SK-N-SH (cell line): ENCODE results near the gene DNAH14. TPM values are rescaled to one million over a fixed set of nuclear protein-coding genes. Genes with fewer than 3 reads are reported as not detected.
A peak's percentile ranks its signal among the peaks of the same experiment; 100 is the strongest.
"Not testable (repeated sequence)": the region's sequence is repeated elsewhere in the genome, so short reads cannot be mapped to it uniquely, and the experiment has no call there.

Source experiments
- CTCF ChIA-PET: fragments of 300-600, 350-600 bp; formaldehyde crosslinking; extraction: SDS; loops from one replicate; lab custom pipeline; 2021; lab: Yijun Ruan, JAX
- POLR2A ChIA-PET: fragments of 350-600 bp; sonication (Branson Sonifier 250); formaldehyde crosslinking; extraction: SDS; loops from one replicate; lab custom pipeline; 2020; ENCODE audit warnings: antibody characterized with exemption, inconsistent platforms; lab: Yijun Ruan, JAX
- DNase-seq: peaks from one replicate; pipeline ENCODE4 v3.0.0; 2012
- H2AFZ ChIP-seq: fragments of 200-600 bp; sonication (generic); 2 replicates; pipeline ENCODE4 v1.8.1; 2016; ENCODE audit warnings: antibody characterized with exemption, mild to moderate bottlenecking, low read depth
- H3F3A ChIP-seq: fragments of 200-600 bp; sonication (generic); replicated peaks from 2 replicates; pipeline ENCODE3; 2016; ENCODE audit warnings: antibody characterized with exemption, mild to moderate bottlenecking; ENCODE audit not compliant: insufficient read depth
- H3K27ac ChIP-seq, 2 experiments: fragments of 200-500 bp in 1 of 2; fragments of 200-600 bp in 1 of 2; sonication (Bioruptor generic) in 1 of 2; sonication (generic), shearing (Covaris generic) in 1 of 2; 2 replicates each; pipeline versions ENCODE4 v1.5.1 to v1.6.1; 2014 to 2016; ENCODE audit warnings: low read depth in 2 of 2, inconsistent platforms in 1 of 2, low read length in 1 of 2, mild to moderate bottlenecking in 1 of 2, mixed read lengths in 1 of 2
- H3K27me3 ChIP-seq: fragments of 200-600 bp; sonication (generic), shearing (Covaris generic); 2 replicates; pipeline ENCODE4 v1.6.1; 2016; ENCODE audit warnings: mixed run types; ENCODE audit not compliant: insufficient read depth
- H3K36me3 ChIP-seq, 2 experiments: fragments of 200-500 bp in 1 of 2; fragments of 200-600 bp in 1 of 2; sonication (Bioruptor generic) in 1 of 2; sonication (generic) in 1 of 2; replicated peaks in 1 of 2; 2 replicates each; pipeline versions ENCODE3 to v1.5.1; 2014 to 2016; ENCODE audit warnings: low read length in 1 of 2, mild to moderate bottlenecking in 1 of 2; ENCODE audit not compliant: insufficient read depth in 2 of 2, control insufficient read depth in 1 of 2
- H3K4me1 ChIP-seq, 2 experiments: fragments of 200-500 bp in 1 of 2; fragments of 200-600 bp in 1 of 2; sonication (Bioruptor generic) in 1 of 2; sonication (generic), shearing (Covaris generic) in 1 of 2; 2 replicates each; pipeline versions ENCODE4 v1.5.1 to v1.6.1; 2014 to 2016; ENCODE audit warnings: low read depth in 1 of 2, low read length in 1 of 2, mixed run types in 1 of 2; ENCODE audit not compliant: insufficient read depth in 2 of 2, control insufficient read depth in 1 of 2
- H3K4me2 ChIP-seq: fragments of 200-600 bp; sonication (generic), shearing (Covaris generic); 2 replicates; pipeline ENCODE4 v1.6.1; 2017; ENCODE audit warnings: mixed run types
- H3K4me3 ChIP-seq, 2 experiments: fragments of 200-500 bp in 1 of 2; fragments of 200-600 bp in 1 of 2; sonication (Bioruptor generic) in 1 of 2; sonication (generic), shearing (Covaris generic) in 1 of 2; 2 replicates each; pipeline versions ENCODE4 v1.5.1 to v1.8.1; 2014 to 2016; ENCODE audit warnings: low read depth in 2 of 2, inconsistent platforms in 1 of 2, low read length in 1 of 2, mild to moderate bottlenecking in 1 of 2, mixed read lengths in 1 of 2, moderate library complexity in 1 of 2
- H3K79me2 ChIP-seq: fragments of 200-600 bp; sonication (generic); 2 replicates; pipeline ENCODE4 v1.8.1; 2017; ENCODE audit warnings: mild to moderate bottlenecking; ENCODE audit not compliant: insufficient read depth
- H3K9ac ChIP-seq: fragments of 200-600 bp; sonication (generic); 2 replicates; pipeline ENCODE4 v1.6.1; 2017; ENCODE audit warnings: mixed run types
- H3K9me2 ChIP-seq: fragments of 200-600 bp; sonication (generic); 2 replicates; pipeline ENCODE4 v1.6.1; 2017; ENCODE audit warnings: mixed run types
- H3K9me3 ChIP-seq: fragments of 200-600 bp; sonication (generic); 2 replicates; pipeline ENCODE4 v1.6.1; 2017; ENCODE audit warnings: mixed run types, mild to moderate bottlenecking, moderate library complexity
- H4K20me1 ChIP-seq: fragments of 200-600 bp; sonication (generic); 2 replicates; pipeline ENCODE4 v1.6.1; 2017; ENCODE audit warnings: mild to moderate bottlenecking, mixed run types; ENCODE audit not compliant: insufficient read depth
- CTCF ChIP-seq: fragments of 200-600 bp; sonication (generic); IDR thresholded peaks from 2 replicates; pipeline ENCODE4 v1.6.1; 2017; ENCODE audit warnings: antibody characterized with exemption, mild to moderate bottlenecking, moderate library complexity
- GABPA ChIP-seq: IDR thresholded peaks from 2 replicates; pipeline ENCODE4 v1.4.0; 2012; ENCODE audit warnings: low read depth, mild to moderate bottlenecking
- IRF3 ChIP-seq: fragments of 150-350 bp; IDR thresholded peaks from 2 replicates; pipeline ENCODE4 v1.6.1; 2016; ENCODE audit warnings: mild to moderate bottlenecking, low read depth, low read length
- MEF2A ChIP-seq: IDR thresholded peaks from 2 replicates; pipeline ENCODE4 v1.4.0; 2012; ENCODE audit warnings: low read depth, borderline replicate concordance
- PBX3 ChIP-seq: IDR thresholded peaks from 2 replicates; pipeline ENCODE4; 2012
- TAF1 ChIP-seq: IDR thresholded peaks from 2 replicates; pipeline ENCODE4 v1.6.1; 2012; ENCODE audit warnings: low read depth, mild to moderate bottlenecking, low read length, moderate library complexity, borderline replicate concordance
- WGBS: methylation state at CpG from one replicate; pipeline ENCODE4 v1.1.6; 2017; ENCODE audit warnings: low lambda C conversion rate; 5-methylcytosine and 5-hydroxymethylcytosine counted together
- polyA plus RNA-seq, 3 experiments: library from polyadenylated mRNA; depleted of rRNA; stranded (reverse); fragments of >200 nt; gene quantifications; 2 replicates each; pipeline ENCODE4 v1.2.3, GENCODE V29; 2012

DNAH14 gene
- polyA plus RNA-seq, 1 of the 3 experiments (the other 2 are of a cell fraction), result 8.0 TPM

GRCh38 chr1:224998185-224998584 lies 68.7 kb downstream of the DNAH14 start (continued):
- TF ChIP-seq PBX3 (no peak), GABPA (no peak), IRF3 (no peak)

GRCh38 chr1:225004396-225004795 lies 74.9 kb downstream of the DNAH14 start:
- no peak overlapping the region for H3K9ac ChIP-seq
- peak; percentile 0 for DNase-seq
- TF ChIP-seq CTCF (peak; percentile 27; the same call in 1 of the 2 replicates), MEF2A (no peak), TAF1 (no peak)
- TF ChIP-seq, all 33 proteins: peak for 1
- Histone ChIP-seq H4K20me1 (no peaks in the 10 kb centered on the region), H3K9me3 (peaks cover 3% of the 10 kb centered on the region; the same call in 1 of the 2 replicates), H3K27ac (no peak overlapping the region), H3F3A (no peaks in the 10 kb centered on the region), H3K36me3 (peaks cover 3 to 13% of the 10 kb centered on the region in 2 experiments), H3K27me3 (no peaks in the 10 kb centered on the region), H3K4me3 (no peak overlapping the region), H3K4me2 (no peak overlapping the region), H2AFZ (no peak overlapping the region), H3K4me1 (no peaks in the 10 kb centered on the region), H3K79me2 (no peaks in the 10 kb centered on the region), H3K9me2 (no peaks in the 10 kb centered on the region)
- ChIA-PET CTCF (no interaction called here), POLR2A (no interaction called here)
- WGBS, result 100% methylated on average over 1 of the region's 1 CpG

- H3K4me3 ChIP-seq, H3F3A ChIP-seq, H3K9me2 ChIP-seq, H3K9me3 ChIP-seq, DNase-seq, H3K27me3 ChIP-seq, H4K20me1 ChIP-seq, H3K9ac ChIP-seq, H3K4me2 ChIP-seq, POLR2A ChIA-PET, CTCF ChIA-PET, H2AFZ ChIP-seq, H3K79me2 ChIP-seq, H3K27ac ChIP-seq, H3K4me1 ChIP-seq: not testable (repeated sequence)
- peaks cover 3 to 13% of the 10 kb centered on the region in 2 experiments for H3K36me3 ChIP-seq
- WGBS, result 86% methylated on average over 5 of the region's 5 CpGs
Observed at GRCh38 chr1:225006352-225006751, 76.9 kb downstream of the DNAH14 start.

DNA sequence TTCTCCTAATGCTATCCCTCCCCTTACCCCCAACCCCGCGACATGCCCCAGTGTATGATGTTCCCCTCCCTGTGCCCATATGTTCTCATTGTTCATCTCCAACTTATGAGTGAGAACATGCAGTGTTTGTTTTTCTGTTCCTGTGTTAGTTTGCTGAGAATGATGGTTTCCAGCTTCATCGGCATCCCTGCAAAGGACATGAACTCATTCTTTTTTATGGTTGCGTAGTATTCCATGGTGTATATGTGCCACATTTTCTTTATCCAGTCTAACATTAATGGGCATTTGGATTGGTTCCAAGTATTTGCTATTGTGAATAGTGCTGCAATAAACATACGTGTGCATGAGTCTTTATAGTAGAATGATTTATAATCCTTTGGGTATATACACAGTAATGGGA lies 78.6 kb downstream of the DNAH14 start:
- H3K4me2 ChIP-seq, H3K36me3 ChIP-seq, H3K79me2 ChIP-seq, H3K4me3 ChIP-seq, H3K9ac ChIP-seq, POLR2A ChIA-PET, H2AFZ ChIP-seq, H3K27me3 ChIP-seq, DNase-seq, H3K9me3 ChIP-seq, H3F3A ChIP-seq, H3K9me2 ChIP-seq, H3K4me1 ChIP-seq, H4K20me1 ChIP-seq, H3K27ac ChIP-seq: not testable (repeated sequence)
- CTCF ChIA-PET, result interaction anchor here (0.6 kb wide), 1 partner anchor 23 kb away, joined by 3 read pairs; no protein-coding TSS in a partner anchor
- WGBS, result 89% methylated on average over 5 of the region's 5 CpGs
